GM12878 (cell line): ENCODE data around the gene PRPF4. TPM values are rescaled to one million over a fixed set of nuclear protein-coding genes. Genes with fewer than 3 reads are reported as not detected.

Experiments
- ATAC-seq: fragments of 200-7000 bp; cut with Tn5 transposase; 3 replicates; pipeline ENCODE4 v1.9.1; 2020; ENCODE audit warnings: mild to moderate bottlenecking, moderate library complexity
- BruUV-seq: library from RNA; stranded (reverse); fragments of 400-500 nt; replicated peaks from 2 replicates; lab custom pipeline; 2021; lab: Mats Ljungman, UMichigan
- CTCF ChIA-PET: fragments of 300-600 bp; sonication (Branson Sonifier 250); formaldehyde crosslinking; extraction: SDS; loops from one replicate; lab custom pipeline; 2021; ENCODE audit warnings: inconsistent platforms; lab: Yijun Ruan, JAX
- POLR2A ChIA-PET: fragments of 350-600 bp; formaldehyde crosslinking; extraction: SDS; loops from one replicate; lab custom pipeline; 2021; ENCODE audit warnings: inconsistent platforms; lab: Charles Lee
- RAD21 ChIA-PET: fragments of 300-600 bp; sonication (Branson Sonifier 250); formaldehyde crosslinking; loops from one replicate; lab custom pipeline; 2023; ENCODE audit warnings: antibody characterized with exemption; ENCODE audit not compliant: unreplicated experiment; lab: Charles Lee
- SMC1A ChIA-PET: fragments of 300-600 bp; sonication (Branson Sonifier 250); formaldehyde crosslinking; loops from one replicate; lab custom pipeline; 2023; ENCODE audit not compliant: unreplicated experiment, uncharacterized antibody; lab: Charles Lee
- DNase-seq: peaks from one replicate; pipeline ENCODE4 v3.0.0-alpha.2; 2011; ENCODE audit warnings: low read depth, low spot score
- FAIRE-seq: peaks from 3 replicates; lab custom pipeline; 2011; peaks lifted over from hg19 to GRCh38; lab: Jason Lieb, UNC
- H2AFZ ChIP-seq: 2 replicates; pipeline ENCODE4 v1.6.0; 2011; ENCODE audit warnings: low read depth, low read length, control low read depth; ENCODE audit not compliant: control insufficient read depth
- H3K27ac ChIP-seq: 2 replicates; pipeline ENCODE4 v1.5.1; 2011; ENCODE audit warnings: control low read depth; ENCODE audit not compliant: control insufficient read depth, insufficient read depth
- H3K27me3 ChIP-seq, 2 experiments: replicated peaks in 1 of 2; 2 replicates each; pipeline versions ENCODE4 v1.6.0 to v1.6.1; 2011; ENCODE audit warnings: low read length in 1 of 2; ENCODE audit not compliant: control insufficient read depth in 2 of 2, insufficient read depth in 2 of 2
- H3K36me3 ChIP-seq, 2 experiments: 2 replicates each; pipeline ENCODE4 v1.5.1; 2011; ENCODE audit warnings: low read length in 1 of 2; ENCODE audit not compliant: control insufficient read depth in 2 of 2, insufficient read depth in 2 of 2
- H3K4me1 ChIP-seq: 2 replicates; pipeline ENCODE4 v1.6.1; 2011; ENCODE audit warnings: mild to moderate bottlenecking, low read length, moderate library complexity, mixed read lengths; ENCODE audit not compliant: control insufficient read depth, insufficient read depth
- H3K4me2 ChIP-seq: 2 replicates; pipeline ENCODE4 v1.6.0; 2011; ENCODE audit warnings: control low read depth; ENCODE audit not compliant: control insufficient read depth, insufficient read depth
- H3K4me3 ChIP-seq: fragments of 200-600 bp; sonication (generic); 2 replicates; pipeline ENCODE4 v1.5.1; 2016
- H3K79me2 ChIP-seq: 2 replicates; pipeline ENCODE4 v1.6.0; 2011; ENCODE audit warnings: low read length; ENCODE audit not compliant: control insufficient read depth, insufficient read depth
- H3K9ac ChIP-seq: 2 replicates; pipeline ENCODE4 v1.8.0; 2011; ENCODE audit warnings: low read length, control low read depth, mixed read lengths; ENCODE audit not compliant: control insufficient read depth, insufficient read depth
- H3K9me3 ChIP-seq: replicated peaks from 3 replicates; pipeline ENCODE4 v1.5.1; 2011; ENCODE audit warnings: mild to moderate bottlenecking, low read length; ENCODE audit not compliant: control insufficient read depth, insufficient read depth
- H4K20me1 ChIP-seq: 2 replicates; pipeline ENCODE4 v1.6.0; 2011; ENCODE audit not compliant: control insufficient read depth, insufficient read depth
- BCL11A ChIP-seq: IDR thresholded peaks from 2 replicates; pipeline ENCODE4 v1.6.1; 2011; ENCODE audit warnings: low read depth, low read length
- CBX3 ChIP-seq: fragments of 200-600 bp; sonication (generic); IDR thresholded peaks from 2 replicates; pipeline ENCODE4 v1.6.1; 2016; ENCODE audit warnings: low read depth, borderline replicate concordance
- HDGF ChIP-seq: fragments of 450-650 bp; IDR thresholded peaks from 2 replicates; pipeline ENCODE4 v1.6.1; 2016; ENCODE audit warnings: antibody characterized with exemption
- MEF2A ChIP-seq: IDR thresholded peaks from 2 replicates; pipeline ENCODE4 v1.6.1; 2011; ENCODE audit warnings: low read depth, mild to moderate bottlenecking, low read length, moderate library complexity; ENCODE audit not compliant: insufficient read depth
- NFXL1 ChIP-seq: fragments of 450-650 bp; IDR thresholded peaks from 2 replicates; pipeline ENCODE4 v1.6.1; 2017; ENCODE audit warnings: antibody characterized with exemption, mild to moderate bottlenecking, borderline replicate concordance
- SREBF2 ChIP-seq: IDR thresholded peaks from 2 replicates; pipeline ENCODE4 v1.6.1; 2012; ENCODE audit warnings: mild to moderate bottlenecking, low read length
- TCF3 ChIP-seq: IDR thresholded peaks from 2 replicates; pipeline ENCODE4 v1.6.1; 2012; ENCODE audit warnings: low read depth, mild to moderate bottlenecking, low read length, borderline replicate concordance; ENCODE audit not compliant: insufficient read depth
- ZNF217 ChIP-seq: fragments of 450-650 bp; IDR thresholded peaks from 2 replicates; pipeline ENCODE4 v1.6.1; 2017; ENCODE audit warnings: antibody characterized with exemption, mild to moderate bottlenecking
- ZNF274 ChIP-seq: IDR thresholded peaks from one replicate; pipeline ENCODE4 v1.8.0; 2011; ENCODE audit not compliant: insufficient read length, insufficient read depth
- ZNF622 ChIP-seq: fragments of 450-650 bp; IDR thresholded peaks from 2 replicates; pipeline ENCODE4 v1.6.1; 2017; ENCODE audit warnings: mild to moderate bottlenecking, inconsistent platforms
- ZSCAN29 ChIP-seq: fragments of 450-650 bp; IDR thresholded peaks from 2 replicates; pipeline ENCODE4 v1.6.1; 2017; ENCODE audit warnings: mild to moderate bottlenecking, moderate library complexity
- WGBS: methylation state at CpG from one replicate; pipeline ENCODE4 v1.1.6; 2016; ENCODE audit warnings: low lambda C conversion rate; ENCODE audit not compliant: insufficient replicate concordance, insufficient coverage; ENCODE audit errors: missing lambda C conversion rate; 5-methylcytosine and 5-hydroxymethylcytosine counted together
- in situ Hi-C: fragments of 300-500 bp; cut with MboI; formaldehyde crosslinking; loops from 9 replicates; pipeline ENCODE4 v1.14.3; 2018; ENCODE audit warnings: mixed read lengths
- intact Hi-C: fragments of 100-400 bp; cut with micrococcal nuclease; formaldehyde crosslinking; loops from one replicate; pipeline ENCODE4 v1.14.2; 2022; ENCODE audit not compliant: unreplicated experiment
- polyA plus RNA-seq, 11 experiments: library from polyadenylated mRNA; depleted of rRNA in 4 of 11; unstranded in 6 of 11; stranded (reverse) in 5 of 11; fragments of >200 nt; fragmentation: Nextera tagmentation in 4 of 11; fragmentation: Illumina TruSeq in 1 of 11; extraction: Ambion mirVana in 4 of 11; extraction: Trizol in 1 of 11; gene quantifications; 1 replicate in 1 of 11; 2 replicates in 10 of 11; pipeline versions ENCODE4 v1.2.1 to v1.2.3, GENCODE V29; 2011 to 2016; ENCODE audit warnings: inconsistent platforms in 2 of 11, missing spikeins in 2 of 11, low read depth in 1 of 11
- total RNA-seq, 4 experiments: library from RNA; depleted of rRNA in 3 of 4; stranded (reverse); fragments of >200 nt in 3 of 4; fragmentation: Illumina TruSeq in 1 of 4; extraction: Trizol in 1 of 4; gene quantifications; 2 replicates each; pipeline versions ENCODE4 v1.2.1 to v1.2.3, GENCODE V29; 2013 to 2021
- TF ChIP-seq, protein P1 (sequence below): fragments of 450-650 bp; IDR thresholded peaks from 2 replicates; pipeline ENCODE4 v1.6.1; 2016; ENCODE audit warnings: mild to moderate bottlenecking
- TF ChIP-seq, protein P2 (sequence below): fragments of 450-650 bp; IDR thresholded peaks from 2 replicates; pipeline ENCODE4 v1.6.1; 2016; ENCODE audit warnings: mild to moderate bottlenecking, moderate library complexity, borderline replicate concordance

Gene PRPF4
- total and polyA plus RNA-seq, 10 of the 15 experiments (the other 5 are each of a cell fraction or from before 2014, with no cell fraction given): 23.0 to 48.1 (median 39.2) TPM

DNA sequence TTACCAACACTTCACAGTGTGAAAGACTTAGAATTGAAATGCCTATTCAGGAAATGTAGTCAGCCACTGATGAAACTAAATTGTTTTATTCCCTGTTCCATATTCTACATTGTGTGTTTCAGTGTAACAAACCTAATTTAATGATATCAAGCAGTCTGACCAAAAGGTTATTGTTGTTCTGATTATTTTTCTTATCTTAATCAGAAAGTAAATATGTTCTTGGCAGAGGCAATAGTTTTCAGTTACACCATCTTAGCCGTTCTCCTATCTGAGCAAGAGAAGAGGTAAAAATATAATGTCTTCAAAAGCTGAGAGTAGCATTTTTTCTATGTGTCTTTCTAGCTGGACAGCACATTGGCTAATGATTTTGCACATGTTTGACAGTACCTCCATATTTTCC is 17.2 kb upstream of the PRPF4 start (continued):
- TF ChIP-seq, protein P1, sequence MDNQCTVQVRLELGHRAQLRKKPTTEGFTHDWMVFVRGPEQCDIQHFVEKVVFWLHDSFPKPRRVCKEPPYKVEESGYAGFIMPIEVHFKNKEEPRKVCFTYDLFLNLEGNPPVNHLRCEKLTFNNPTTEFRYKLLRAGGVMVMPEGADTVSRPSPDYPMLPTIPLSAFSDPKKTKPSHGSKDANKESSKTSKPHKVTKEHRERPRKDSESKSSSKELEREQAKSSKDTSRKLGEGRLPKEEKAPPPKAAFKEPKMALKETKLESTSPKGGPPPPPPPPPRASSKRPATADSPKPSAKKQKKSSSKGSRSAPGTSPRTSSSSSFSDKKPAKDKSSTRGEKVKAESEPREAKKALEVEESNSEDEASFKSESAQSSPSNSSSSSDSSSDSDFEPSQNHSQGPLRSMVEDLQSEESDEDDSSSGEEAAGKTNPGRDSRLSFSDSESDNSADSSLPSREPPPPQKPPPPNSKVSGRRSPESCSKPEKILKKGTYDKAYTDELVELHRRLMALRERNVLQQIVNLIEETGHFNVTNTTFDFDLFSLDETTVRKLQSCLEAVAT: no peak
- no peak for TF ChIP-seq ZNF622
- TF ChIP-seq, all 136 proteins: peak for 0

DNA sequence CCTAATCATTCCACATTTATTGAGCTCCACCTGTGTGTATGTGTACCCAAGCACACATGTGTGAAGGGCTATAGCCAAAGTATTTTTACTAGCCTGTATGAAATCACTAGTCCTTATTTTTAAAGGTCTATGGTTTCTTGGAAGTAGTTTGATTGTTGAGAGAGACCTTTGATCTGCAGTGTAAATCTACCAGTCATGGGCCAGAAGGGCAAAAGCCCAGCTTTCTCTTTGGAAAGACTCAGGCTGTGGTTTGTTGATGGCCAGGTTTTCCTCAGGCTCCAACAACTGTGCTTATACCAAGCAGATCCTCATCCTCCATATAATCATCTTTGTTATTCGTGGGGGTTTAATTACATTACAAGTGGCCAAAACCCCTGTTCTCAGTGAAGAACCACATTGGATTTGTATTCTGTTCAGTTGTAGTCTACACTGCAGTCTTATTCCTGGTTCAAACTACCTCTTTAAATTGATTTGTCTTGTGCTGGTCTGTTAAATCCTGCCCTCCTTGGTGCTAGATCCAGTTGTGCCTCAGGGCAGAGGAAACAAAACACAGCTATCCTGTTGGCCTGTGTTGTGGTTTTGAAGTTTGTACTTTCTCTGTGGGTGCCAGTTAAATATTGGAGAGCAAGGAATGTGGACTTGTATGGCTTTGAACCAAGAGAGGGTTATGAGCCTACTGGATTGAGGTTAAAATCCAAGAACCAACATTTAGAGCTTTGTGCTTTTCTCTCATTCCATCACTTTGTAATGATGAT is 13.4 kb upstream of the PRPF4 start:
- in situ Hi-C loops (no loop called here), intact Hi-C loops (no loop called here)
- no peak overlapping the region for H2AFZ ChIP-seq
- FAIRE-seq (no peak), ATAC-seq (no peak), DNase-seq (no peak)
- H3K4me2 ChIP-seq: no peak overlapping the region
- H3K27ac ChIP-seq: no peak overlapping the region
- H3K27me3 ChIP-seq: no peaks in the 10 kb centered on the region
- 93% methylated on average over 1 of the region's 1 CpG for WGBS
- no peak overlapping the region for H3K9ac ChIP-seq
- ChIA-PET SMC1A (interaction anchor here (0.7 to 3.0 kb wide), 2 partner anchors 13 to 40 kb away, joined by 4 to 7 read pairs; partner anchors contain the start of genes CDC26 and PRPF4), POLR2A (interaction anchor here (0.6 to 1.1 kb wide), 2 partner anchors 13 to 18 kb away, joined by 3 to 8 read pairs; partner anchors contain the start of genes CDC26 and PRPF4), CTCF (interaction anchor here (1.3 to 1.5 kb wide), 3 partner anchors 11 to 396 kb away, joined by 3 to 8 read pairs (median 3); no protein-coding TSS in a partner anchor), RAD21 (no interaction called here)
- H3K9me3 ChIP-seq: no peaks in the 10 kb centered on the region
- H4K20me1 ChIP-seq: no peaks in the 10 kb centered on the region
- no peak overlapping the region for H3K4me3 ChIP-seq
- H3K79me2 ChIP-seq: no peaks in the 10 kb centered on the region
- no TSS peak for BruUV-seq
- H3K36me3 ChIP-seq: peaks cover 2 to 22% of the 10 kb centered on the region in 2 experiments
- H3K4me1 ChIP-seq: no peaks in the 10 kb centered on the region
- TF ChIP-seq MEF2A (no peak), ZSCAN29 (no peak), NFXL1 (no peak), HDGF (no peak), ZNF274 (no peak), TCF3 (no peak), BCL11A (no peak), CBX3 (no peak), ZNF217 (no peak), SREBF2 (no peak)
- TF ChIP-seq, protein P2, sequence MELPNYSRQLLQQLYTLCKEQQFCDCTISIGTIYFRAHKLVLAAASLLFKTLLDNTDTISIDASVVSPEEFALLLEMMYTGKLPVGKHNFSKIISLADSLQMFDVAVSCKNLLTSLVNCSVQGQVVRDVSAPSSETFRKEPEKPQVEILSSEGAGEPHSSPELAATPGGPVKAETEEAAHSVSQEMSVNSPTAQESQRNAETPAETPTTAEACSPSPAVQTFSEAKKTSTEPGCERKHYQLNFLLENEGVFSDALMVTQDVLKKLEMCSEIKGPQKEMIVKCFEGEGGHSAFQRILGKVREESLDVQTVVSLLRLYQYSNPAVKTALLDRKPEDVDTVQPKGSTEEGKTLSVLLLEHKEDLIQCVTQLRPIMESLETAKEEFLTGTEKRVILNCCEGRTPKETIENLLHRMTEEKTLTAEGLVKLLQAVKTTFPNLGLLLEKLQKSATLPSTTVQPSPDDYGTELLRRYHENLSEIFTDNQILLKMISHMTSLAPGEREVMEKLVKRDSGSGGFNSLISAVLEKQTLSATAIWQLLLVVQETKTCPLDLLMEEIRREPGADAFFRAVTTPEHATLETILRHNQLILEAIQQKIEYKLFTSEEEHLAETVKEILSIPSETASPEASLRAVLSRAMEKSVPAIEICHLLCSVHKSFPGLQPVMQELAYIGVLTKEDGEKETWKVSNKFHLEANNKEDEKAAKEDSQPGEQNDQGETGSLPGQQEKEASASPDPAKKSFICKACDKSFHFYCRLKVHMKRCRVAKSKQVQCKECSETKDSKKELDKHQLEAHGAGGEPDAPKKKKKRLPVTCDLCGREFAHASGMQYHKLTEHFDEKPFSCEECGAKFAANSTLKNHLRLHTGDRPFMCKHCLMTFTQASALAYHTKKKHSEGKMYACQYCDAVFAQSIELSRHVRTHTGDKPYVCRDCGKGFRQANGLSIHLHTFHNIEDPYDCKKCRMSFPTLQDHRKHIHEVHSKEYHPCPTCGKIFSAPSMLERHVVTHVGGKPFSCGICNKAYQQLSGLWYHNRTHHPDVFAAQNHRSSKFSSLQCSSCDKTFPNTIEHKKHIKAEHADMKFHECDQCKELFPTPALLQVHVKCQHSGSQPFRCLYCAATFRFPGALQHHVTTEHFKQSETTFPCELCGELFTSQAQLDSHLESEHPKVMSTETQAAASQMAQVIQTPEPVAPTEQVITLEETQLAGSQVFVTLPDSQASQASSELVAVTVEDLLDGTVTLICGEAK: no peak
